ENCODE results near the gene RLN2. TPM values are rescaled to one million over a fixed set of nuclear protein-coding genes. Genes with fewer than 3 reads are reported as not detected.

RLN2 gene
- total RNA-seq, 4 donors from 2014 or later, result not detected

- no peak for TF ChIP-seq POLR2A (IDR thresholded peaks at IDR 0.05)
- no peak for TF ChIP-seq CTCF (IDR thresholded peaks at IDR 0.05)
- H3K9me3 ChIP-seq, result no peaks in the 10 kb centered on the region
- H3K27ac ChIP-seq, result no peak overlapping the region
- no peaks in the 10 kb centered on the region for H3K36me3 ChIP-seq
- intact Hi-C loops (cut with DNase I), result no loop called here
- DNase-seq, result no peak
- H3K4me3 ChIP-seq (replicated peaks in 1 of 3), result no peak overlapping the region
- H3K27me3 ChIP-seq, result no peaks in the 10 kb centered on the region
- no peaks in the 10 kb centered on the region for H3K4me1 ChIP-seq
Observed at GRCh38 chr9:5264219-5264595, 40.3 kb downstream of the RLN2 start.

GRCh38 chr9:5263351-5264218 is 40.9 kb downstream of the RLN2 start:
- no peak overlapping the region for H3K4me3 ChIP-seq (replicated peaks in 1 of 3)
- no peaks in the 10 kb centered on the region for H3K27me3 ChIP-seq
- no peaks in the 10 kb centered on the region for H3K9me3 ChIP-seq
- DNase-seq, result no peak
- H3K27ac ChIP-seq, result no peak overlapping the region
- 46 to 56% methylated on average over 5 of the region's 5 CpGs for WGBS, 2 donors
- no peaks in the 10 kb centered on the region for H3K4me1 ChIP-seq
- TF ChIP-seq POLR2A (IDR thresholded peaks at IDR 0.05) (no peak), CTCF (IDR thresholded peaks at IDR 0.05) (peak in 2 of 6 experiments; percentile 24 to 34)
- intact Hi-C loops (cut with DNase I), result no loop called here
- no peaks in the 10 kb centered on the region for H3K36me3 ChIP-seq

Small RNA genes lying within 50 kb of the gene (small RNA-seq; reads per million reads assigned to genes)
- gene HMGN2P31, result not detected

Other genes with a start within 250 kb of the RLN2 start
- not detected for gene INSL6, start 119.1 kb downstream of the RLN2 start, total RNA-seq
- gene INSL4, start 73.3 kb downstream of the RLN2 start, total RNA-seq, result not detected
- 1 to 10 TPM in 1 of 4 donors, not detected in 3; 1.3 TPM for gene RLN1, start 35.2 kb upstream of the RLN2 start, total RNA-seq
- gene PLGRKT, start 133.2 kb upstream of the RLN2 start, total RNA-seq, result 10 to 100 TPM; 16.2 to 32.7 (median 27.7) TPM
- 1 to 10 TPM; 3.0 to 6.5 (median 4.9) TPM for gene CD274, start 145.8 kb upstream of the RLN2 start, total RNA-seq
- gene PDCD1LG2, start 205.8 kb upstream of the RLN2 start, total RNA-seq, result 1 to 10 TPM in 3 of 4 donors, under 1 TPM in 1; 0.78 to 2.6 (median 1.6) TPM